Suprapubic skin (tissue), 4 donors: ENCODE measurements around the gene RASGEF1C. TPM values are rescaled to one million over a fixed set of nuclear protein-coding genes. Genes with fewer than 3 reads are reported as not detected.
A peak's percentile ranks its signal among the peaks of the same experiment; 100 is the strongest.

ENCODE experiments used
- DNase-seq, 2 donors: peaks; one replicate each; pipeline ENCODE4 v3.0.0-alpha.2; 2019; ENCODE audit warnings: low spot score in 2 of 2
- H3K27ac ChIP-seq: fragments of 200-600 bp; sonication (generic); one replicate; pipeline ENCODE4 v1.5.1; 2019
- H3K27me3 ChIP-seq: fragments of 200-600 bp; sonication (generic); one replicate; pipeline ENCODE4 v1.5.1; 2019
- H3K36me3 ChIP-seq: fragments of 200-600 bp; sonication (generic); one replicate; pipeline ENCODE4 v1.5.1; 2019
- H3K4me1 ChIP-seq: fragments of 200-600 bp; sonication (generic); one replicate; pipeline ENCODE4 v1.5.1; 2019
- H3K4me3 ChIP-seq: fragments of 200-600 bp; sonication (generic); one replicate; pipeline ENCODE4 v1.5.1; 2019; ENCODE audit warnings: mild to moderate bottlenecking
- H3K9me3 ChIP-seq: fragments of 200-600 bp; sonication (generic); one replicate; pipeline ENCODE4 v1.5.1; 2019
- EP300 ChIP-seq: sonication (generic); formaldehyde crosslinking; IDR thresholded peaks from one replicate; pipeline ENCODE4 v1.6.1; 2017; ENCODE audit warnings: antibody characterized with exemption
- POLR2A ChIP-seq, 2 donors: fragments of 450-650 bp; IDR thresholded peaks; one replicate each; pipeline ENCODE4 v1.6.1; 2017; ENCODE audit warnings: antibody characterized with exemption in 2 of 2, mild to moderate bottlenecking in 2 of 2, moderate library complexity in 2 of 2
- POLR2AphosphoS5 ChIP-seq, 3 donors: sonication (generic); formaldehyde crosslinking; IDR thresholded peaks; one replicate each; pipeline ENCODE4 v1.6.1; 2017; ENCODE audit warnings: antibody characterized with exemption in 3 of 3
- whole genome bisulfite sequencing: methylation state at CpG from one replicate; pipeline ENCODE4 v1.1.5; 2018; 5-methylcytosine and 5-hydroxymethylcytosine counted together
- total RNA-seq, 4 donors: library from RNA; depleted of rRNA; stranded (reverse); fragments of >200 nt; gene quantifications; one replicate each; pipeline ENCODE4 v1.1.0, GENCODE V29; 2016
- TF ChIP-seq, protein P1 (sequence below), 2 donors: fragments of 200-600 bp in 1 of 2; fragments of 450-650 bp in 1 of 2; sonication (generic) in 1 of 2; IDR thresholded peaks; one replicate each; pipeline ENCODE4 v1.5.1; 2016 to 2019; ENCODE audit warnings: antibody characterized with exemption in 2 of 2, mild to moderate bottlenecking in 1 of 2, moderate library complexity in 1 of 2

Gene RASGEF1C
- total RNA-seq, 4 donors from 2014 or later, result 0.64 to 0.89 (median 0.81) TPM

DNA sequence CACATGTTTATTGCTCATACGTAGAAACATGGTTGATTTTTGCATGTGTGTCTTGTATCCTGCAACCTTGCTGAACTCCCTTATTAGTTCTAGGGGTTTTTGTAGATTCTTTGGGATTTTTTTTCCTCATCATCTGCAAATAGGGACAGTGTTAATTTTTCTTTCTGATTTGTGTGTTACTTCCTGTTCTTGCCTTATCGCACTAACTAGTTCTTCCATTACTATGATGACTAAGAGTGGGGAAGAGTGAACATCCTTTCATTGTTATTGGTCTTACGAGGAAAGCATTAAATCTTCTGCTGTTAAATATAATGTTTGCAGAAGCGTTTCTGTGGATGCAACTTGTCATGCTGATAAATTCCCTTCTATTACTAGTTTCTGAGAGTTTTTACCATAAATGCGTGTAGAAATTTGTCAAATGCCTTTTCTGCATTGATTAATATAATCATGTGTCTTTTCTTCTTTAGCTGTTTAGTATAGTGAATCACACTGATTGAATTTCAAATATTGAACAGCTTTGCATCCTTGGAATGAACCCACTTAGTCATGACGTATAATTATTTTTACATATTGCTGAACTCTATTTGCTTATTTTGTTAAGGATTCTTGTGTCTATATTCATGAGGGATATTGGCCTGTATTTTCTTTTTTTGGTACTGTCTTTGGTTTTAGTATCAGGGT, 105.4 kb downstream of the RASGEF1C start:
- H3K9me3 ChIP-seq, result peaks cover 7% of the 10 kb centered on the region
- H3K4me3 ChIP-seq, result no peak overlapping the region
- no peaks in the 10 kb centered on the region for H3K36me3 ChIP-seq
- H3K27me3 ChIP-seq, result no peaks in the 10 kb centered on the region
- no peaks in the 10 kb centered on the region for H3K4me1 ChIP-seq
- no peak for TF ChIP-seq POLR2A (IDR thresholded peaks at IDR 0.05)
- H3K27ac ChIP-seq, result no peak overlapping the region
- 83% methylated on average over 6 of the region's 6 CpGs for WGBS
- no peak for DNase-seq

- TF ChIP-seq EP300 (no peak), POLR2AphosphoS5 (IDR thresholded peaks at IDR 0.05) (no peak), POLR2A (IDR thresholded peaks at IDR 0.05) (no peak)
- TF ChIP-seq, protein P1, sequence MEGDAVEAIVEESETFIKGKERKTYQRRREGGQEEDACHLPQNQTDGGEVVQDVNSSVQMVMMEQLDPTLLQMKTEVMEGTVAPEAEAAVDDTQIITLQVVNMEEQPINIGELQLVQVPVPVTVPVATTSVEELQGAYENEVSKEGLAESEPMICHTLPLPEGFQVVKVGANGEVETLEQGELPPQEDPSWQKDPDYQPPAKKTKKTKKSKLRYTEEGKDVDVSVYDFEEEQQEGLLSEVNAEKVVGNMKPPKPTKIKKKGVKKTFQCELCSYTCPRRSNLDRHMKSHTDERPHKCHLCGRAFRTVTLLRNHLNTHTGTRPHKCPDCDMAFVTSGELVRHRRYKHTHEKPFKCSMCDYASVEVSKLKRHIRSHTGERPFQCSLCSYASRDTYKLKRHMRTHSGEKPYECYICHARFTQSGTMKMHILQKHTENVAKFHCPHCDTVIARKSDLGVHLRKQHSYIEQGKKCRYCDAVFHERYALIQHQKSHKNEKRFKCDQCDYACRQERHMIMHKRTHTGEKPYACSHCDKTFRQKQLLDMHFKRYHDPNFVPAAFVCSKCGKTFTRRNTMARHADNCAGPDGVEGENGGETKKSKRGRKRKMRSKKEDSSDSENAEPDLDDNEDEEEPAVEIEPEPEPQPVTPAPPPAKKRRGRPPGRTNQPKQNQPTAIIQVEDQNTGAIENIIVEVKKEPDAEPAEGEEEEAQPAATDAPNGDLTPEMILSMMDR (IDR thresholded peaks at IDR 0.05), result no peak
- H3K9me3 ChIP-seq, result peaks cover 7% of the 10 kb centered on the region
- DNase-seq, result no peak
- no peaks in the 10 kb centered on the region for H3K27me3 ChIP-seq
- no peaks in the 10 kb centered on the region for H3K4me1 ChIP-seq
- 80% methylated on average over 9 of the region's 9 CpGs for WGBS
- no peaks in the 10 kb centered on the region for H3K36me3 ChIP-seq
- H3K27ac ChIP-seq, result no peak overlapping the region
- no peak overlapping the region for H3K4me3 ChIP-seq
These were observed 106.4 kb downstream of the RASGEF1C start for GRCh38 chr5:180102636-180103035.

DNA sequence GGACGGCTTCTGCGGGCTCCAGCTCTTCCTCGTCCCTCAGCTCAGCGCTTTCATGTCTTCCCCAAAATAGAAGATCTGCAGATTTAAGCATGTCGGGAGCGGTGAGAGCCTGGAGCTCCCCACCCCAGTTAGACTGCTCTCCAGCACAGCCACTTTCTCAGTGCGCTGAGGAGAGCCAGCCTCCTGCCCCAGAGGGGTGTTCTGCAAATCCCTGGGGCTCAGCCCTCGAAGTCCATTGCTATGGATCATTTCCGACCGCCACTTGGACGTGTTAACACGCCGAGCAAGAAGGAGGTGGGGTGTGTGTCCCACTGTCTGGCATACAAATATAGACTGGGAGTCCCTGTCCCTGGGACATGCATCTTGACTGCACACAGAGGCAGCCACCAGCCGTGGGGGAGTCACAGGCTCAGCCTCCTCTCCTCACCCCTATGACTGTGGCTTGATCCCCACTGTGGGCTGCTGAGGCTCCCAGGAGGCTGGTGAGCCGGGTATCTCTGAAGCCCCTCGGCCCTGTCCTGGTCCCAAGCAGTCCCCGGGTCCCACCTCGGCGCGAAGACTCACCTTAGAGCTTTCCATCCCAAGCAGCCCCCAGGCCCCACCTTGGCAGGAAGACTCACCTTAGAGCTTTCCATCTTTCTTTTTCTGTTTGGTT, 107.4 kb downstream of the RASGEF1C start:
- 79% methylated on average over 19 of the region's 20 CpGs for WGBS
- H3K9me3 ChIP-seq, result no peaks in the 10 kb centered on the region
- no peak for TF ChIP-seq EP300
- TF ChIP-seq POLR2AphosphoS5 (IDR thresholded peaks at IDR 0.05), result no peak
- TF ChIP-seq, protein P1 (IDR thresholded peaks at IDR 0.05), result no peak
- no peak for TF ChIP-seq POLR2A (IDR thresholded peaks at IDR 0.05)

DNA sequence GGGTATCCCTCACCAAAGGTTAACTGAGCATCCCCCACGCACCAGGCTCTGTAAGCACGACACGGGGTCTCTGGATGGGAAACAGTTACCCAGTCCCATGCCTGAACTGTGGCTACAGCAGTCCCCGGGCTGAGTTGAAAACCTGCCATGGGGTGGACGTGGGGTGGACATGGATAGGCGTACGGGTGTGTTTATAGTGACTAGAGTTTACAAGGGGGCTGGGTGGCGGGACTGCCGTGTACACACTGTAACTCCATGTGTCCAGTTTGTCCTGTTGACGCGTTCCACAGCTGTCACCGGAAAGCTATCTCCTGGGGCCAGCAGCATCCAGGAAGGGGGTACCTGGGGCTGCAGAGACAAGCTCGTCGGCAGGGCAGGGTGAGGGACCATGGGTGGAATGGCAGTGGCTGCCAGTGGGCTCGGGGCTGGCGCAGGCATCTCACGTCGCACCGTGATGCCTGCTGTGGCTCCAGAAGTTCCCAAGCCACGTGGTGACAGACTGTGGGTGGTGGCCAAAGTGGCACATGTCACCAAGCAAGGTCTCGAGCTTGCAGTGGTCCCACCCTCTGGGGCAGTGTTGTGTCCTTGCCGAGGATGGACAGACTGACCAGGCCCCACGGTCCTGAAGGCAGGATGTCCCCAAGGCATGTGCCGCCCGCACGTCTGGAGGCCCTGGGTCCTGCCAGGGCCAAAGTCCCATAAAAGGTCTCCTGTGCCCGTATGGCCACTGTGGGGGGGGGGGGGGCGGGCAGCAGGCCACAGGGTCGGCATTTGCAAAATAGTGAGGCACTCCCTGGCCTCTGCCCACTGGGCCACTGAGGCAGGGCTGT, 108.2 kb downstream of the RASGEF1C start:
- Histone ChIP-seq H3K36me3 (no peaks in the 10 kb centered on the region), H3K27ac (no peak overlapping the region), H3K27me3 (no peaks in the 10 kb centered on the region), H3K9me3 (no peaks in the 10 kb centered on the region), H3K4me3 (no peak overlapping the region), H3K4me1 (no peaks in the 10 kb centered on the region)
- TF ChIP-seq, protein P1 (IDR thresholded peaks at IDR 0.05), result no peak
- no peak for TF ChIP-seq EP300
- no peak for TF ChIP-seq POLR2A (IDR thresholded peaks at IDR 0.05)
- no peak for TF ChIP-seq POLR2AphosphoS5 (IDR thresholded peaks at IDR 0.05)
- DNase-seq, result peak in 1 of 2 donors; percentile 69
- WGBS, result 79% methylated on average over 10 of the region's 29 CpGs

More for the DNA sequence above, 107.4 kb downstream of the RASGEF1C start:
- DNase-seq, result peak in 1 of 2 donors; percentile 70
- no peaks in the 10 kb centered on the region for H3K27me3 ChIP-seq
- H3K36me3 ChIP-seq, result no peaks in the 10 kb centered on the region
- no peaks in the 10 kb centered on the region for H3K4me1 ChIP-seq
- H3K27ac ChIP-seq, result no peak overlapping the region
- H3K4me3 ChIP-seq, result no peak overlapping the region

- no peaks in the 10 kb centered on the region for H3K9me3 ChIP-seq
- no peak overlapping the region for H3K4me3 ChIP-seq
- 90% methylated on average over 2 of the region's 18 CpGs for WGBS
- no peak for TF ChIP-seq EP300
- no peak for TF ChIP-seq POLR2AphosphoS5 (IDR thresholded peaks at IDR 0.05)
- no peak for TF ChIP-seq POLR2A (IDR thresholded peaks at IDR 0.05)
- TF ChIP-seq, protein P1 (IDR thresholded peaks at IDR 0.05), result no peak
- H3K27me3 ChIP-seq, result no peaks in the 10 kb centered on the region
- H3K27ac ChIP-seq, result no peak overlapping the region
- no peaks in the 10 kb centered on the region for H3K36me3 ChIP-seq
- H3K4me1 ChIP-seq, result no peaks in the 10 kb centered on the region
- peak in 1 of 2 donors; percentile 78 for DNase-seq
These were observed 109.0 kb downstream of the RASGEF1C start for GRCh38 chr5:180099733-180100611.
